HG02938 (cell line): ENCODE measurements around the gene PKD1.

Source experiments
- ATAC-seq: cut with Tn5 transposase; IDR thresholded peaks from one replicate; pipeline ENCODE4 v1.9.1; 2021; ENCODE audit warnings: mild to moderate bottlenecking, moderate library complexity; ENCODE audit not compliant: unreplicated experiment

PKD1 gene

DNA sequence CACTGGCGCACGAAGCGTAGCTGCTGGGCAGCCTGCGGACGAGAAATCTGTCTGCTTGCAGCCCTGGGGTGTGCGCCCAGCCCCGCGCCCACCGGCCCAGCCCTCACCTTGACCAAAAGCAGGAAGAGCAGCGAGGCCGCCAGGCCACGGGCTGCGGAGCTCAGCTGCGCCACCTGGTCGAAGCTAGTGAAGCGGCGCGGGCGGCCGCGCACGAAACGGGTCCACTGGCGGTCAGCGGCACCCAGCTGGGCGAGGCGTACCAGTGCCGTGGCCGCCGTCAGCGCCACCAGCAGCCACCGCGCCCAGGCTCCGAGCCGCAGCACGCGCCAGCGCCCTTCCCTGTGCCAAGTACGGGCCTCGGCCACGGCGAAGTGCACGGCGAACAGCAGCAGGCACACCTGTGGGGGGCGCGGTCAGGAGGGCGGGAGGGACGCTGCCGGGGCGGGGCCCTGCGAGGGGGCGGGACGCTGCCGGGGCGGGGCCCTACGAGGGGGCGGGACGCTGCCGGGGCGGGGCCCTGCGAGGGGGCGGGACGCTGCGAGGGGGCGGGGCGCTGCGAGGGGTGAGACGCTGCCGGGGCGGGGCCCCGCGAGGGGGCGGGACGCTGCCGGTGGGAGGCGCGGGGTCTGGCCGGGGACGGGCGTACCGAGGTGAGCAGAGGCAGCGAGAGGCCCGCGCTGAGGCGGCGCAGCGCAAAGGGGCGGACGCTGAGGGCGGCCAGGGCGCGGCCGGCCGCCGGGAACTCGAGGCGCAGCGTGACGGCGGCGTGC lies 44.7 kb downstream of the PKD1 start:
- ATAC-seq = no peak

DNA sequence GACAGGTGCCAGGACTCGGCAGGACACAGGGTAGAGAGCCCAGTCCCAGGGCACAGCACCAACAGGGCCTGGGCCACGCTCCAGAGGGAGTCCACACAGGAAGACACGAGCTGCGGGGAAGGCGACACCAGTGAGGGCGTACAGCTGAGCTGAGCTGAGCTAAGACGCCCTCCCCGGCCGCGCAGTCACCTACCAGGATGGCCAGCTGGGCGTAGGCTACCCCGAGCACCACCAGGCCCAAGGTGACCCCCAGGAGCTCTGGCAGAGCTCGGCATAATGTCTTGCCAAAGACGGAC lies 45.3 kb downstream of the PKD1 start:
- ATAC-seq = no peak

DNA sequence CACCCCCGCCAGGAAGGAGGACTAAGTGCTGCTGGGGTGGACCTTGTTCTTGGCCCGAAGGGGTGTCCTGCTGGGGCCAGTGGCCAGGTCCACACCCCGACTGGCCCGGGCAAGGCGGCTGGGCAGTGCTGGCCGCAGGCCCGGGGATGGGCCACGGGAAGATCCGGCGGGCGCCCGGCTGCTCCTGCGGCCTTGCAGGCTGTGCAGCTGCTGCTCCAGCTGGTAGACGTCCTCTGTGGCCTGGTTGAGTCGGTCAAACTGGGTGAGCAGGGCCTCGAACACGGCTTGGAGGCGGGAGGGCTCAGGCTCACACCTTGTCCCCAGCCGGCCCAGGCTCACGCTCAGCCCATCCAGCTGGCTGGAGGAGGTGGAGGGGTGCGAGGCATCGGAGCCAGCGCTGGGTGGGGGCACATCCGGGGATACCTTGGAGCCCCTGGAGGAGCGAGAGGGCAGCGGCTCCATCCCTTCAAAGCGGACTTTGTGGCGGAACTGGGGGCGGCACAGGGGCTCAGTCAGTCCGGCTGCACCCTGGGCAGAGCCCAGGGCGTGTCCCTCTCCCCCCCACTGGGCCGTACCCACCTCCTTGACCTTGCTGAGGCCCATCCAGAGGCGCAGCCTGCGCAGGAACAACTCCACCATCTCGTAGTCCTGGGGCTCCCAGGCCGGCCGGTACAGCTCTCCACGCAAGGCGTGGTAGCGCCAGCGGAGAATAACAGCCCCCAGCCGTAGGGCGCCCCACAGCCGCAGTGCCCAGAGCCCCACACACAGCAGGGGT lies 45.8 kb downstream of the PKD1 start:
- no peak for ATAC-seq

DNA sequence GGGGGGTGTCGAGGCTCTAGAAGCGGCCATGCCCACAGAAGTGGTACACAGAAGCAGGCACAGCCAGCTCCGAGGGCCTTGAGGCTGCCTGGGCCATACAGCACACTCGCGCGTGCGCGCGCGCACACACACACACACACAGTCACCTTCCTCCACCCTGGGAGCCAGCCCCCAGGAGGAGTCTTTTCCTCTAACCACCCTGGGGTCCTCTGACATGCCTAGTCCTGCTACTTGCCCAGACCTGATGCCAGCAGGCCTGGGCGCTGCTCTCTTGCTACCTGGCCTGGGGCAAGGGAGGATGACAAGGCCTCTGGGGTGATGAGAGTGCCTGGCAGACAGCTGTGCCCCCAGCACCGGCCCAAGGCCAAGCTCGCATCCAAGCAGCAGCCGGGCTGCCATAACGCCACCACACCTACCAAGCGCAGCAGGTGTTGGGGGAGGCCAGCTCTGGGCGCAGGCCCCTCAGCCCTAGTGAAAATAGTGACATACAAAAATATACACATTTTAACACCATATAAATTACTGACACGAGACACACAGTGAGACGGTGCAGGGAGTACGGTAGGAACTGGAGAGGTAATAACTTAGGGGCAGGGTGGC lies 46.8 kb downstream of the PKD1 start:
- ATAC-seq = no peak

DNA sequence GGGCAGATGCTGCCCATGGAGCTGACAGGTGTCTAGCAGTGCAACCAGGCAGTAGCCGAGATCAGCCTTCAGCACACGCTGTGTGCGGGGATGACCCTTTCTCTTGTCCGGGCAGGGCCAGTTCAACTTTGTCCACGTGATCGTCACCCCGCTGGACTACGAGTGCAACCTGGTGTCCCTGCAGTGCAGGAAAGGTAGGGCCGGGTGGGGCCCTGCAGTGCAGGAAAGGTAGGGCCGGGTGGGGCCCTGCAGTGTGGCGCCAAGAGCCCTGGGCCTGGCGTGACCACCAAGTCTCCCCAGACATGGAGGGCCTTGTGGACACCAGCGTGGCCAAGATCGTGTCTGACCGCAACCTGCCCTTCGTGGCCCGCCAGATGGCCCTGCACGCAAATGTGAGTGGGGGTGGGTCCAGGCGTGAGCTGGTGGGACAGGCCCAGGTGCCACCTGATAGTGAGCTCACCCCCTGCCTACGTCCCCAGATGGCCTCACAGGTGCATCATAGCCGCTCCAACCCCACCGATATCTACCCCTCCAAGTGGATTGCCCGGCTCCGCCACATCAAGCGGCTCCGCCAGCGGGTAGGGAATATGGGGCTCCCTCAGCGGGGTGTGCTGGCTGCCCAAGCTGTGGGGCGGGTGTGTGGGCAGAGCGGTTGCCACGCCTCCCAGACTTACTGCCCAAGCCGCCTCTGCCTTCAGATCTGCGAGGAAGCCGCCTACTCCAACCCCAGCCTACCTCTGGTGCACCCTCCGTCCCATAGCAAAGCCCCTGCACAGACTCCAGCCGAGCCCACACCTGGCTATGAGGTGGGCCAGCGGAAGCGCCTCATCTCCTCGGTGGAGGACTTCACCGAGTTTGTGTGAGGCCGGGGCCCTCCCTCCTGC lies 47.7 kb downstream of the PKD1 start:
- no peak for ATAC-seq

DNA sequence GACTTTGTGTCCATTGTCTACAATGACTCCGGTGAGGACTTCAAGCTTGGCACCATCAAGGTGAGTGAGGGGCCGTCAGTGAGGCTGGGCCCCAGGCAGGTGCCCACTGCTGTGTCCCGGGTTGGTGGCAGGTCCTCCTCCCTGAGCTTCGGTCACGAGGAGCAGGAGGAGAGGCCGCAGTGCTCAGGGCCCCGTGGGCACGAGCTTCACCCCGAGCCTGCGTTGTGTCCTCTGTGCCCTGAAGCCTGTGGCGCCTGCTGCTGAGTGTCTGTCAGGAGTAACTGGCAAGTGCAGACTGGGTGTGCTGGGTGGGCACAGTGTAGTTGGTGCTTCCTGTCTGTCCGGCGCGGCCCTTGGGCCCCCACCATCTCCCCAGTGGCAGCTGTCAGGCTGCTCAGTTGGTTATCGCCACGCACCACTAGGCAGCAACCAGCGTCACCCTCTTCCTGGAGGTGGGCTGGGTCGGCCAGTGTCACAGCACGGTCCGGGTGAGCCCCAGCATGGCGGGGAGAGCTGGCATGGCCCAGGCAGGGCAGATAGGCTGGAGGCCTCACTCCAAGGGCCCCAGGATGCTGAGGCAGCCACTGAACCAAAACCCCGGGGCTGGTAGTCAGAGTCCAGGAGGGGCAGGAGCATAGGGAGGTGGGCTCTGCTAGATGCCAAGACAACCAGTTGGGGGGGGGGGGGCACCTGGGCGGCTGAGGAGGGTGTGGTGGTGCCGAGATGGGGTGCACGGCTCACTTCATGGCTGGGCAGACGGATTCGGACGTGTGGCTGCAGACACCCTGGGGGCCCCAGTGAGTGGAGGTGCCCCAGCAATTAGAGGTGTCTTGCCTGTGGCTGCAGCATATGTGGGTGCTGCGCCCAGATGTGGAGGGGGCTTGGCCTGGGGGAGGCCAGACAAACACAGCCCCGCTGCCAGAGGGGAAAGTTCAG lies 48.6 kb downstream of the PKD1 start:
- no peak for ATAC-seq

DNA sequence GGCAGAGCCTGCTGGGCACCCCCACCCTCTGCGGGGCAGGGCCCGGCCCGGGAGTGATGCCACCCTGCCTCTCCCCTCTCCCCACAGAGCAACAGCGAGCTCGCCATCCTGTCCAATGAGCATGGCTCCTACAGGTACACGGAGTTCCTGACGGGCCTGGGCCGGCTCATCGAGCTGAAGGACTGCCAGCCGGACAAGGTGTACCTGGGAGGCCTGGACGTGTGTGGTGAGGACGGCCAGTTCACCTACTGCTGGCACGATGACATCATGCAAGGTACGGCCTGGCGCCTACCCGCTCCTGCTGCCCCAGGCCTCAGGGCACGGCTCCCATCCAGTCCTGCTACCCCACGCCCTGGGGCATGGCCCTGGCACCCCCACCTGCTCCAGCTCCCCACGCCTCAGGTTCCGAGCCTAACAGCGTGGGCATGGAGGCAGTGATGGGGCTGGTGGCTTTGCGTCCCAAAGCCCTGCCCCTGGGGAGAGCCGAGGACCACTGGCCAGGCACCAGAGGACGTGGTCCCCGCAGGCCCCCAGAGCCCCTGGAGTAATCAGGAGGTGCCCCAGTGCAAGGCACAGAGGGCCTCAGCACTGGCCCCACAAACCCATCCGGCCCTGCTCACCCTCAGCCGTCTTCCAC lies 49.5 kb downstream of the PKD1 start:
- no peak for ATAC-seq

DNA sequence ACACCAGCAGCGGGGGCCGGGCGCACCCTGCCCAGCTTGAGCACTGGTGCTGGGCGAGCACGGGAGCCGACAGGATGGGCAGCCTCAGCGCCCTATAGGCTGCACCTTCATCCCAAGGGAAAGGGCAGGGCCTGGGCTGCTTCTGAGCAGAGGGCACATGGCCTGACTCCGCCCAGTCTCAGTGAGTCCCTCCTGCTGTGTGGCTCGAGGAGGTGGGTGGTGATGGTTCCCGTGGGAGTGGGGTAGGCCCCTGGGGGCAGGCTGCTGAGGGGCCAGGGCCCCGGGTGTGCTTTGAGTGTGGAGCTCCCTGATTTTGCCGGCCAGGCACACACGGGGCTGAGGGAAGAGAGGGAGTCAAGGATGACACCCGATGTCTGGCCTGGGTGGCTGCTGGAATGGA lies 50.0 kb downstream of the PKD1 start:
- ATAC-seq = no peak

DNA sequence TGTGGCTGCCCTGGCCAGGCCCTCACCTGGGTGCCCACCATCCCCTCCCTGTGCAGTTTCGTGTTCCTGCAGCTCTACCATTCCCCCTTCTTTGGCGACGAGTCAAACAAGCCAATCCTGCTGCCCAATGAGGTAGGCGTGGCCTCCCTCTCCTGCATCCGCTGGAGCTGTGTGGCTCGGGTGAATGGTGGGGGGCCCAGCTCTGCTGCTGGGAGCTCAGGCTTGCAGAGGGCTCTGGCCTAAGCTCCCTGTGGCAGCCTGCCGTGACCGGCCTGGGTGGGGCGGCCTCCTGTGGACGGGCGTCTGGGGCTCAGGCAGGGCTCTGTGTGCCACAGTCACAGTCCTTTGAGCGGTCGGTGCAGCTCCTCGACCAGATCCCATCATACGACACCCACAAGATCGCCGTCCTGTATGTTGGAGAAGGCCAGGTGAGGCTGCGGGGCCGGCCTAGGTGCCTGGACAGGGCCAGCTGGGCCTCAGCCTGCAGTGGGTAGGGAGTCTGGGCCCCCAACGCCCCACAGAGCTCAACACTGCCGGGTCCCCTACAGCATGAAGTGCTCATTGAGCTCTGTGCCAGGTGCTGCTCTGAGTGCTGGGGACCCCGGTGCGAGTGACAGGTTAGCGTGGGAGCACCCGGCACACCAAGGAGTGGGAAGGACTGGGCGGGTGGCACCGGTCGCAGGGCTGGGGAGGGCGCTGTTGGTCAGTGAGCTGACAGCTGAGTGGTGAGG lies 50.6 kb downstream of the PKD1 start:
- ATAC-seq = no peak

DNA sequence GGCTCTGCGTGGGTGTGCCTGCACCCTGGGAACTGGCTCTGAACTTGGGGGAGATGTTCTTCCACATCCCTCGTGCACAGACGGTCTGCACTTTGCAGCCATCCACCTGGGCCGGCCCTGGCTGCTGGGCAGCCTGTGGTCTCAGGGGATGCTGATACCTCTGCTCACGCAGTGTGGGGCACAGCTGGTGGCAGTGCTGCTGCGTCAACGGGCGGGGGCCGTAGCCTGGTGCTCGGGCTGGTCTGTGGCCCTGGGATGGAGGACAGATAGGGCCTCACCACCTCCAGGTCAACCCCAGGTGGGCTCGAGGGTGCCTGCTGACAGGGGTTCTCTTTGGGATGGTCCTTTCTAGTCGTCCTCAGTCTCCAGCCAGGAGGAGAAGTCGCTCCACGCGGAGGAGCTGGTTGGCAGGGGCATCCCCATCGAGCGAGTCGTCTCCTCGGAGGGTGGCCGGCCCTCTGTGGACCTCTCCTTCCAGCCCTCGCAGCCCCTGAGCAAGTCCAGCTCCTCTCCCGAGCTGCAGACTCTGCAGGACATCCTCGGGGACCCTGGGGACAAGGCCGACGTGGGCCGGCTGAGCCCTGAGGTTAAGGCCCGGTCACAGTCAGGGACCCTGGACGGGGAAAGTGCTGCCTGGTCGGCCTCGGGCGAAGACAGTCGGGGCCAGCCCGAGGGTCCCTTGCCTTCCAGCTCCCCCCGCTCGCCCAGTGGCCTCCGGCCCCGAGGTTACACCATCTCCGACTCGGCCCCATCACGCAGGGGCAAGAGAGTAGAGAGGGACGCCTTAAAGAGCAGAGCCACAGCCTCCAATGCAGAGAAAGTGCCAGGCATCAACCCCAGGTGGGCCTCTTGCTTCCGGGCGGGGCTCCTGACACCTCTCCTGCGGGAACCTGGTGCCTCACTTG lies 51.6 kb downstream of the PKD1 start:
- no peak for ATAC-seq

DNA sequence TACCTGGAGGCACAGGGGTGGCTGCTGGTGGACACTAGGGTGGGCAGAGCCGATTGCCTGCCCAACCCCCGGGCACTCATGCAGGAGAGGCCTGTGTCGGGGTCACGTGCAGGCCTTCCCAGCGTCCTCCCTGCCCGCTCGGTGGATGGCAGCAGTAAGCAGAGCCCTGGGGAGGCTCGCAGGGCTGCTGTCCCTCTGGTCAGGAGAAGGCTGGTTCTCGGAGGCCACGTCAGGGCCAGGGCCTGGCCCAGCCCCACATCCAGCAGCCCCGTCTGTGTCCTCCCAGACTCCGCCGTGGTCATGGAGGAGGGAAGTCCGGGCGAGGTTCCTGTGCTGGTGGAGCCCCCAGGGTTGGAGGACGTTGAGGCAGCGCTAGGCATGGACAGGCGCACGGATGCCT lies 52.3 kb downstream of the PKD1 start:
- ATAC-seq = no peak

DNA sequence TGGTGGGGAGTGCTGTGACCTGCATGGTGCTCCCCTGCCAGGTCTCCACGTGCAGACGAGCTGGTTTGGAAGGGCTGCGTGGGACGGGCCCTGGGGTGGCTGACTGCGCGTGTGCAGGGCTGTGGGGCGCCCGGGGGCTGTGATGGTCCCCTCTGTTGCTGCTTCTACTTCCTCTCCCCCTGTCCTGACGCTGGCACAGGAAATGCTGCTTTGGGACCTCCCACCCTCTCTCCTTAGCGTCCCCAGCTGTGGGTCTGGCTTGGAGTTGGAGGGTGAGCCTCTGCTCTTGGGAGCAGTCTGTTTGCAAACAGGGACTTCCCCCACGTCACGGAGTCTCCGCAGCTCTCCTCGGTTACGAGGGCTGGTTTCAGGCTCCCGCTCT lies 52.7 kb downstream of the PKD1 start:
- ATAC-seq = no peak

DNA sequence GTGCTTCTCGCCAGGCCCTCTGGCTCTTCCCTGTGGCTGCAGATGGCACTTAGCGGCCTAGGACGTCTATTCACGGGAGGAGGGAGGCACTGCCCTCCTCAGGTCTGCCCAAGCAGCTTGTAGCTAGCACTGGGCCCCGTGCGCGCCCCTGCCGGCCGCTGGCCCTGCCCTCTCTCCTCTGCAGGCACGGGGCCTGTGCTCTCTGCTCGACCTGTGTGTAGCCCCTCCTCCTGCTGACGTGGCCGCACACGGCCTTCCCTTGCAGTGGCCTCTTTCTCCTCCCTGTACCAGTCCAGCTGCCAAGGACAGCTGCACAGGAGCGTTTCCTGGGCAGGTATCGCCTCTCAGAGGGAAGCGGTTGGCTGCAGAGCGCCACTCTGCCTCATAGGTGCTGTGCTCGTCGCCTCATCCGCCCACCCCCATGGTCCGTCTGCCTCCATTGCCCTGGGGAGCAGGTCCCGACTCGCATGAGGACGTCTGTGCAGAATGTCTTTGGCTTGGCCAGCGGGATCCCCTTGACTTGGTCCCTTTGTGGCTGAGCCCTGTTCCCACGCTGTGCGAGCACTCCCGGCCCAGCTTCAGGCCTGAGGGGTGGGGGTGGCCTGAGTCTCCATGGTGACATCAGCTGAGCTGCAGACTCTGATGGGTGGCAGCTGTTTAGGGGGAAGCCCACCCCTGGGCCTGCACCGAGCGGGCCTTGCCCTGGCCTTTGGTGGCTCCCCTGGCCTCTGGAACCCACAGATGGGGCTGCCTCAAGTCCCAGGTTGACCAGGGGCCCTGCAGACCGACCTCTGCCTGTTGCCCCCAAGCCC lies 53.3 kb downstream of the PKD1 start:
- ATAC-seq = no peak

DNA sequence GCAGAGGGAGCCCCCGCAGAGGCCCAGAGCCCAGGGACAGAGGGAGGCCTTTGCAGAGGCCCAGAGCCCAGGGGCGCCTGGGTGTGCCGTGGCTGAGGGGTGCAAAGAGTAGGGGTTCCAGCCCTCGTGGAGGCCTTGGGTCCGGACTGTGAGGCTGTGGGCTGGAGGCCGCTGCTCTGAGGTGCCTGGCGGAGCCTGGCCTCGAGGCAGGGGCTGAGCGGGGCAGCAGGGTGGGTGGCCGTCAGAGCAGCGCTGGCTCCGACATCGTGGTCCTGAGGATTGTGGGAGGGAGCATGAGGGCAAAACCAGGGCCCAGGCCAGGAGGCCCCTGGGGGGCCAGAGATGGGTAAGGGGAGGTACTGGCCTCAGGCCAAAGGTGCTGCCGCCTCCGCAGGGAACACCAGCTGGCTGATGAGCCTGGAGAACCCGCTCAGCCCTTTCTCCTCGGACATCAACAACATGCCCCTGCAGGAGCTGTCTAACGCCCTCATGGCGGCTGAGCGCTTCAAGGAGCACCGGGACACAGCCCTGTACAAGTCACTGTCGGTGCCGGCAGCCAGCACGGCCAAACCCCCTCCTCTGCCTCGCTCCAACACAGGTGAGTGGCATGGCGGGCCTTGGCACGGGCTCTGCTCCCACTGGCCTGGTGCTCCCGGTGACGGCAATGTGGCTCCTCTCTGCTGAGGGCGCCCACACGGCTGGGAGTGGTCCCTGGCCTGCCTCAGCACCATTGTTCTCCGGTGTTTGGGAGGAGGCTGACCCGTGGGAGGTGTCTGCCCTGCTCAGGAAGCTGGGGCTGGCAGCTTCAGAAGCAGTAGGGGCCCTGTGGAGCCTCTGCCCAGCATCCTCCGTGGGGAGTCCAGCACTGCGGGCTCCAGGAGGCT lies 54.3 kb downstream of the PKD1 start:
- no peak for ATAC-seq

DNA sequence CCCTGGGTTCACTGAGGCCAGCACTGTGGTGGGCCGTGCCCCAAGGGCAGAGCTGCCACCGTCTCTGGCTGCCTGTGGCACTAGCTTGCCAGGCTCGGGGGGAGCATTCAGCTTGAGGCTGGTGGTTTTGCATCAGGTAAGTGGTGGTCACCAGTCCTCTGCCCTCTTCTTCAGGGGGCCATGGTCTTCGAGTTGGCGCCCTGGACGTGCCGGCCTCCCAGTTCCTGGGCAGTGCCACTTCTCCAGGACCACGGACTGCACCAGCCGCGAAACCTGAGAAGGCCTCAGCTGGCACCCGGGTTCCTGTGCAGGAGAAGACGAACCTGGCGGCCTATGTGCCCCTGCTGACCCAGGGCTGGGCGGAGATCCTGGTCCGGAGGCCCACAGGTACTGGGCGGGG lies 55.7 kb downstream of the PKD1 start:
- no peak for ATAC-seq

DNA sequence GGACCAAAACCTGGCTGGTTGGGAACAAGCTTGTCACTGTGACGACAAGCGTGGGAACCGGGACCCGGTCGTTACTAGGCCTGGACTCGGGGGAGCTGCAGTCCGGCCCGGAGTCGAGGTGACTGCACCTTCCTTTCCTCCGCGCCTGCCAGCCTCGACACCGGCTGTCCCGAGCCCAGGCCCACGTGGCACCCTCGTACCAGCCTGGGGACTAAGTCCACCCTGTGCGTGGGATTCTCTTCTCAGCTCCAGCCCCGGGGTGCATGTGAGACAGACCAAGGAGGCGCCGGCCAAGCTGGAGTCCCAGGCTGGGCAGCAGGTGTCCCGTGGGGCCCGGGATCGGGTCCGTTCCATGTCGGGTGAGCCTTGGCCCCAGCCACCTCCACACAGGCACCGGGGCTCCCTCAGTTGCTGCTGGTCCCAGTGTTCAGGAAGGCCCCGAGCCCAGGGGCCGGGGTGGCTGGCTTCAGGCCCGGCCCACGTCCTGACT lies 56.3 kb downstream of the PKD1 start:
- no peak for ATAC-seq
